ENCODE measurements around the gene CBARP.

CBARP gene

GRCh38 chr19:1243768-1244692 is 6.2 kb upstream of the CBARP start:
- peak; percentile 97 for TF ChIP-seq CTCF (IDR thresholded peaks at IDR 0.05; ENCODE audit: low read depth, low read length)
- peak; percentile 65 for DNase-seq (ENCODE audit: extremely low read depth, low read depth)

GRCh38 chr19:1241417-1242095 is 3.8 kb upstream of the CBARP start, which contains the start of gene ATP5F1D:
Gene ATP5F1D, plus strand, starts transcription at chr19:1241751. Its CDS starts 100 bp downstream, at chr19:1241851.
- no peak for TF ChIP-seq CTCF (IDR thresholded peaks at IDR 0.05; ENCODE audit: low read depth, low read length)
- peak; percentile 85 for DNase-seq (ENCODE audit: extremely low read depth, low read depth)

GRCh38 chr19:1240925-1241324 is 3.1 kb upstream of the CBARP start:
- TF ChIP-seq CTCF (IDR thresholded peaks at IDR 0.05; ENCODE audit: low read depth, low read length), result no peak
- no peak for DNase-seq (ENCODE audit: extremely low read depth, low read depth)

GRCh38 chr19:1239796-1240737 is 2.3 kb upstream of the CBARP start:
- DNase-seq (ENCODE audit: extremely low read depth, low read depth), result peak; percentile 77
- peak; percentile 50 for TF ChIP-seq CTCF (IDR thresholded peaks at IDR 0.05; ENCODE audit: low read depth, low read length)

GRCh38 chr19:1239420-1239795 is 1.6 kb upstream of the CBARP start:
- no peak for DNase-seq (ENCODE audit: extremely low read depth, low read depth)
- TF ChIP-seq CTCF (IDR thresholded peaks at IDR 0.05; ENCODE audit: low read depth, low read length), result no peak

GRCh38 chr19:1238369-1239303 is 831 bp upstream of the CBARP start:
- DNase-seq (ENCODE audit: extremely low read depth, low read depth), result no peak
- no peak for TF ChIP-seq CTCF (IDR thresholded peaks at IDR 0.05; ENCODE audit: low read depth, low read length)
